Measurements from ENCODE around the gene FBP2. TPM values are rescaled to one million over a fixed set of nuclear protein-coding genes. Genes with fewer than 3 reads are reported as not detected.

Gene FBP2
- total and polyA plus RNA-seq, 2 of the 4 experiments (the other 2 are of a cell fraction): not detected

DNA sequence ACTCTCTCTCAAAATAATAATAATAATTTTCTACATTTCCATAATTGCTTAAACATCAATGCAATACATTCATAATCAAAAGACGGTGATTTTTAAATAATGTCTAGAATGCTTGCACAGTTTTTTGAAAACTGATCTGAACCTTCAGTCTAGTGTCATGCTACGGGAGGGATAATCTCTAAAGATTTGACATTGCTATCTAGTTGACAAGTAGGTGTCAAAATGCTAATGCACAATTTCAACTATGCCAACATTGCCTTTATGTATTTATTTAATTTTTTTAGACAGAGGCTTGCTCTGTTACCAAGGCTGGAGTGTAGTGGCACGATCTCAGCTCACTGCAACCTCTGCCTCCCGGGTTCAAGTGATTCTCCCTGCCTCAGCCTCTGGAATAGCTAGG lies 54.7 kb downstream of the FBP2 start:
- in situ Hi-C loops (cut with MboI; ENCODE audit: low sequenced_read_pairs): no loop called here
- 100% methylated on average over 1 of the region's 4 CpGs; no CpG with 5 or more reads in 1 of the 2 experiments for WGBS, 2 experiments (ENCODE audit: extremely low coverage in 2 of 2, insufficient read length in 1 of 2)

More for the DNA sequence above, 54.7 kb downstream of the FBP2 start:
- CTCF ChIA-PET: no interaction called here
- Histone ChIP-seq H3K4me2 (ENCODE audit: low read depth, low read length) (no peak overlapping the region), H2BK5ac (ENCODE audit: low read depth, low read length, poor library complexity, severe bottlenecking) (no peak overlapping the region), H2AFZ (replicated peaks; ENCODE audit: low read length, poor library complexity) (no peak overlapping the region), H4K8ac (ENCODE audit: low read depth in 2 of 2, low read length in 2 of 2) (no peak overlapping the region), H3K4ac (ENCODE audit: low read depth, low read length) (no peak overlapping the region), H3K23ac (ENCODE audit: low read depth, low read length) (no peak overlapping the region), H4K20me1 (ENCODE audit: insufficient read depth, low read length) (no peaks in the 10 kb centered on the region), H3K4me3 (ENCODE audit: insufficient read depth, low read depth, low read length) (no peak overlapping the region), H3K14ac (replicated peaks; ENCODE audit: low read depth, low read length) (no peak overlapping the region), H2BK15ac (ENCODE audit: low read depth, low read length) (no peak overlapping the region), H4K5ac (ENCODE audit: low read depth, low read length) (no peak overlapping the region), H3K9me3 (ENCODE audit: control insufficient read depth, insufficient read depth, low read length) (no peaks in the 10 kb centered on the region), H2BK120ac (ENCODE audit: low read depth, low read length) (no peak overlapping the region), H3K56ac (ENCODE audit: extremely low read depth, insufficient read depth, low read length) (no peak overlapping the region), H2AK5ac (ENCODE audit: low read depth, low read length) (no peak overlapping the region), H4K91ac (ENCODE audit: insufficient read depth, low read depth, low read length) (no peak overlapping the region), H3K27ac (ENCODE audit: insufficient read depth, low read length) (no peak overlapping the region), H3K18ac (ENCODE audit: low read depth, low read length) (no peak overlapping the region), H3K36me3 (ENCODE audit: control insufficient read depth, insufficient read depth, low read length) (no peaks in the 10 kb centered on the region), H2BK20ac (ENCODE audit: low read depth, low read length) (no peak overlapping the region), H3K27me3 (ENCODE audit: control insufficient read depth, insufficient read depth, low read length) (0 out of 2 replicates have a peak, but pooled peaks cover 1% of the 10 kb centered on the region), H3K79me1 (ENCODE audit: low read depth in 1 of 2, low read length in 2 of 2) (no peaks in the 10 kb centered on the region), H3K9me1 (ENCODE audit: insufficient read depth, low read length) (no peaks in the 10 kb centered on the region), H3K4me1 (ENCODE audit: control insufficient read depth, insufficient read depth, low read length) (no peaks in the 10 kb centered on the region), H2AK9ac (replicated peaks; ENCODE audit: low read depth, low read length, poor library complexity) (no peak overlapping the region), H3K9ac (ENCODE audit: low read depth, low read length) (no peak overlapping the region)
- POLR2A ChIA-PET (ENCODE audit: unreplicated experiment): no interaction called here
- dilution Hi-C loops (cut with HindIII; ENCODE audit: low sequenced_read_pairs, unreplicated experiment): no loop called here
- TF ChIP-seq, protein P1, sequence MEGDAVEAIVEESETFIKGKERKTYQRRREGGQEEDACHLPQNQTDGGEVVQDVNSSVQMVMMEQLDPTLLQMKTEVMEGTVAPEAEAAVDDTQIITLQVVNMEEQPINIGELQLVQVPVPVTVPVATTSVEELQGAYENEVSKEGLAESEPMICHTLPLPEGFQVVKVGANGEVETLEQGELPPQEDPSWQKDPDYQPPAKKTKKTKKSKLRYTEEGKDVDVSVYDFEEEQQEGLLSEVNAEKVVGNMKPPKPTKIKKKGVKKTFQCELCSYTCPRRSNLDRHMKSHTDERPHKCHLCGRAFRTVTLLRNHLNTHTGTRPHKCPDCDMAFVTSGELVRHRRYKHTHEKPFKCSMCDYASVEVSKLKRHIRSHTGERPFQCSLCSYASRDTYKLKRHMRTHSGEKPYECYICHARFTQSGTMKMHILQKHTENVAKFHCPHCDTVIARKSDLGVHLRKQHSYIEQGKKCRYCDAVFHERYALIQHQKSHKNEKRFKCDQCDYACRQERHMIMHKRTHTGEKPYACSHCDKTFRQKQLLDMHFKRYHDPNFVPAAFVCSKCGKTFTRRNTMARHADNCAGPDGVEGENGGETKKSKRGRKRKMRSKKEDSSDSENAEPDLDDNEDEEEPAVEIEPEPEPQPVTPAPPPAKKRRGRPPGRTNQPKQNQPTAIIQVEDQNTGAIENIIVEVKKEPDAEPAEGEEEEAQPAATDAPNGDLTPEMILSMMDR (conservative IDR thresholded peaks at IDR 0.05; ENCODE audit: low read depth, low read length): no peak
- TF ChIP-seq BHLHE40 (IDR thresholded peaks at IDR 0.05; ENCODE audit: low read depth, low read length) (no peak), CEBPB (IDR thresholded peaks at IDR 0.05; ENCODE audit: low read depth, low read length) (no peak), MXI1 (IDR thresholded peaks at IDR 0.05; ENCODE audit: borderline replicate concordance, low read depth, low read length) (no peak), RCOR1 (IDR thresholded peaks at IDR 0.05; ENCODE audit: insufficient replicate concordance, low read length) (no peak), CHD1 (IDR thresholded peaks at IDR 0.05; ENCODE audit: low read depth, low read length) (no peak), NFE2L2 (IDR thresholded peaks at IDR 0.05; ENCODE audit: low read depth, low read length) (no peak), RAD21 (IDR thresholded peaks at IDR 0.05; ENCODE audit: low read length) (no peak), MAZ (IDR thresholded peaks at IDR 0.05; ENCODE audit: borderline replicate concordance, low read depth, low read length) (no peak), MAFK (IDR thresholded peaks at IDR 0.05; ENCODE audit: low read depth, low read length) (no peak), POLR2A (IDR thresholded peaks at IDR 0.05; ENCODE audit: low read depth, low read length) (no peak), FOS (IDR thresholded peaks at IDR 0.05; ENCODE audit: low read depth, low read length) (no peak), SMC3 (IDR thresholded peaks at IDR 0.05; ENCODE audit: low read depth, low read length) (no peak), RFX5 (IDR thresholded peaks at IDR 0.05; ENCODE audit: low read depth, low read length) (no peak)
- TF ChIP-seq, protein P2, sequence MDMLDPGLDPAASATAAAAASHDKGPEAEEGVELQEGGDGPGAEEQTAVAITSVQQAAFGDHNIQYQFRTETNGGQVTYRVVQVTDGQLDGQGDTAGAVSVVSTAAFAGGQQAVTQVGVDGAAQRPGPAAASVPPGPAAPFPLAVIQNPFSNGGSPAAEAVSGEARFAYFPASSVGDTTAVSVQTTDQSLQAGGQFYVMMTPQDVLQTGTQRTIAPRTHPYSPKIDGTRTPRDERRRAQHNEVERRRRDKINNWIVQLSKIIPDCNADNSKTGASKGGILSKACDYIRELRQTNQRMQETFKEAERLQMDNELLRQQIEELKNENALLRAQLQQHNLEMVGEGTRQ (IDR thresholded peaks at IDR 0.05; ENCODE audit: low read depth, low read length): no peak
- TF ChIP-seq, protein P3, sequence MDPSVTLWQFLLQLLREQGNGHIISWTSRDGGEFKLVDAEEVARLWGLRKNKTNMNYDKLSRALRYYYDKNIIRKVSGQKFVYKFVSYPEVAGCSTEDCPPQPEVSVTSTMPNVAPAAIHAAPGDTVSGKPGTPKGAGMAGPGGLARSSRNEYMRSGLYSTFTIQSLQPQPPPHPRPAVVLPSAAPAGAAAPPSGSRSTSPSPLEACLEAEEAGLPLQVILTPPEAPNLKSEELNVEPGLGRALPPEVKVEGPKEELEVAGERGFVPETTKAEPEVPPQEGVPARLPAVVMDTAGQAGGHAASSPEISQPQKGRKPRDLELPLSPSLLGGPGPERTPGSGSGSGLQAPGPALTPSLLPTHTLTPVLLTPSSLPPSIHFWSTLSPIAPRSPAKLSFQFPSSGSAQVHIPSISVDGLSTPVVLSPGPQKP (IDR thresholded peaks at IDR 0.05; ENCODE audit: borderline replicate concordance, low read depth, low read length): no peak
- DNase-seq: no peak
- intact Hi-C loops (cut with micrococcal nuclease): no loop called here
- BruUV-seq (replicated peaks): no TSS peak
- ATAC-seq (ENCODE audit: low read depth): no peak

All from IMR-90 (cell line).